CD14-positive monocyte (primary cell): ENCODE data around the gene TRIM51. TPM values are rescaled to one million over a fixed set of nuclear protein-coding genes. Genes with fewer than 3 reads are reported as not detected.
"Not testable (repeated sequence)": the region's sequence is repeated elsewhere in the genome, so short reads cannot be mapped to it uniquely, and the experiment has no call there.

Experiments
- DNase-seq, 3 donors: peaks; one replicate each; pipeline ENCODE4 v3.0.0-alpha.2; 2011 to 2022
- H2AFZ ChIP-seq: 2 replicates; pipeline ENCODE4 v1.6.0; 2012; ENCODE audit warnings: mild to moderate bottlenecking, low read depth, low read length, inconsistent platforms; ENCODE audit not compliant: insufficient read depth, poor library complexity, severe bottlenecking
- H3K27ac ChIP-seq, 2 donors: 1 replicate in 1 of 2; 2 replicates in 1 of 2; pipeline ENCODE4 v1.5.1; 2012 to 2013; ENCODE audit warnings: low read length in 2 of 2, control low read depth in 1 of 2, inconsistent platforms in 1 of 2, low read depth in 1 of 2, mild to moderate bottlenecking in 1 of 2
- H3K27me3 ChIP-seq, 2 donors: one replicate each; pipeline versions ENCODE4 v1.6.0 to v1.6.1; 2011 to 2013; ENCODE audit warnings: low read length in 2 of 2; ENCODE audit not compliant: control insufficient read depth in 2 of 2, insufficient read depth in 2 of 2
- H3K36me3 ChIP-seq, 2 donors: replicated peaks in 1 of 2; 1 replicate in 1 of 2; 2 replicates in 1 of 2; pipeline versions ENCODE4 v1.5.1 to v1.6.1; 2012 to 2013; ENCODE audit warnings: low read length in 2 of 2, control low read depth in 1 of 2, inconsistent platforms in 1 of 2, mild to moderate bottlenecking in 1 of 2; ENCODE audit not compliant: insufficient read depth in 2 of 2, control insufficient read depth in 1 of 2
- H3K4me1 ChIP-seq, 2 donors: 1 replicate in 1 of 2; 2 replicates in 1 of 2; pipeline versions ENCODE4 v1.5.1 to v1.6.1; 2012 to 2013; ENCODE audit warnings: low read length in 2 of 2, control low read depth in 1 of 2, inconsistent platforms in 1 of 2, mild to moderate bottlenecking in 1 of 2, moderate library complexity in 1 of 2; ENCODE audit not compliant: insufficient read depth in 2 of 2, control insufficient read depth in 1 of 2
- H3K4me2 ChIP-seq: replicated peaks from 2 replicates; pipeline ENCODE3; 2012; ENCODE audit warnings: low read length, moderate library complexity, mild to moderate bottlenecking; ENCODE audit not compliant: poor library complexity, severe bottlenecking; ENCODE audit errors: extremely low read depth
- H3K4me3 ChIP-seq, 3 experiments: fragments of 200-600 bp in 1 of 3; sonication (generic) in 1 of 3; replicated peaks in 1 of 3; 1 replicate in 2 of 3; 2 replicates in 1 of 3; pipeline ENCODE4 v1.5.1; 2011 to 2013; ENCODE audit warnings: low read length in 3 of 3, mild to moderate bottlenecking in 3 of 3, control low read depth in 2 of 3, low read depth in 2 of 3, inconsistent platforms in 1 of 3, moderate library complexity in 1 of 3
- H3K79me2 ChIP-seq: 2 replicates; pipeline ENCODE4 v1.6.0; 2012; ENCODE audit warnings: mild to moderate bottlenecking, control low read depth, inconsistent platforms, low read length, moderate library complexity; ENCODE audit not compliant: insufficient read depth
- H3K9ac ChIP-seq: 2 replicates; pipeline ENCODE4 v1.6.0; 2017; ENCODE audit warnings: low read length, mild to moderate bottlenecking; ENCODE audit not compliant: insufficient read depth, poor library complexity, severe bottlenecking
- H3K9me3 ChIP-seq, 2 donors: replicated peaks in 1 of 2; 1 replicate in 1 of 2; 2 replicates in 1 of 2; pipeline versions ENCODE4 v1.5.1 to v1.6.1; 2012 to 2013; ENCODE audit warnings: low read length in 2 of 2, control low read depth in 1 of 2; ENCODE audit not compliant: control insufficient read depth in 1 of 2, insufficient read depth in 1 of 2
- H4K20me1 ChIP-seq: 2 replicates; pipeline ENCODE4 v1.6.0; 2012; ENCODE audit warnings: mild to moderate bottlenecking, low read length, control low read depth, moderate library complexity; ENCODE audit not compliant: insufficient read depth
- H3K27ac Mint-ChIP-seq, 7 donors: one replicate each; pipeline ENCODE4 v1.8.0; 2020; ENCODE audit warnings: mild to moderate bottlenecking in 7 of 7, mixed read lengths in 7 of 7, moderate library complexity in 6 of 7, inconsistent platforms in 2 of 7
- H3K27me3 Mint-ChIP-seq, 3 donors: one replicate each; pipeline ENCODE4 v1.8.0; 2021 to 2022; ENCODE audit warnings: low read depth in 3 of 3, mild to moderate bottlenecking in 3 of 3, mixed read lengths in 3 of 3, moderate library complexity in 3 of 3, inconsistent platforms in 1 of 3
- H3K36me3 Mint-ChIP-seq, 2 donors: one replicate each; pipeline ENCODE4 v1.8.0; 2020; ENCODE audit warnings: mixed read lengths in 2 of 2, inconsistent platforms in 1 of 2, mild to moderate bottlenecking in 1 of 2
- H3K4me1 Mint-ChIP-seq: one replicate; pipeline ENCODE4 v1.8.0; 2020; ENCODE audit warnings: mild to moderate bottlenecking, mixed read lengths
- H3K4me3 Mint-ChIP-seq, 2 donors: one replicate each; pipeline ENCODE4 v1.8.0; 2020; ENCODE audit warnings: mild to moderate bottlenecking in 2 of 2, mixed read lengths in 2 of 2, moderate library complexity in 1 of 2
- H3K9me3 Mint-ChIP-seq, 7 donors: one replicate each; pipeline ENCODE4 v1.8.0; 2020 to 2022; ENCODE audit warnings: mixed read lengths in 7 of 7, mild to moderate bottlenecking in 6 of 7, moderate library complexity in 6 of 7, inconsistent platforms in 2 of 7
- CTCF ChIP-seq: fragments of 200-600 bp; IDR thresholded peaks from one replicate; pipeline ENCODE4 v1.8.0; 2022; ENCODE audit warnings: antibody characterized with exemption, mild to moderate bottlenecking
- WGBS: methylation state at CpG from one replicate; pipeline ENCODE4 v1.1.5; 2013; ENCODE audit warnings: missing lambda C conversion rate; ENCODE audit not compliant: insufficient coverage; 5-methylcytosine and 5-hydroxymethylcytosine counted together
- intact Hi-C, 2 donors: fragments of 100-400 bp; cut with micrococcal nuclease; formaldehyde crosslinking; loops; one replicate each; pipeline versions ENCODE4 v1.15.0 to v1.15.1; 2023
- polyA minus RNA-seq: library from RNA; depleted of rRNA, polyadenylated mRNA; stranded (reverse); fragments of >200 nt; gene quantifications from 2 replicates; pipeline ENCODE4 v1.2.3, GENCODE V29; 2012
- polyA plus RNA-seq, 3 donors: library from polyadenylated mRNA; depleted of rRNA in 1 of 3; unstranded in 2 of 3; stranded (reverse) in 1 of 3; fragments of 300-500 nt in 2 of 3; fragments of >200 nt in 1 of 3; fragmentation: Illumina TruSeq in 2 of 3; gene quantifications; 1 replicate in 2 of 3; 2 replicates in 1 of 3; pipeline ENCODE4 v1.2.3, GENCODE V29; 2012 to 2021
- total RNA-seq, 12 experiments: library from RNA in 1 of 12; stranded (reverse) in 1 of 12; fragments of 120-200 nt in 1 of 12; gene quantifications; one replicate each; pipeline ENCODE4 v1.2.4 and lab custom pipeline; 2013 to 2026; ENCODE audit warnings: mixed read lengths in 6 of 12, inconsistent platforms in 1 of 12

The TRIM51 gene
- not detected for total RNA-seq (2013)
- not detected for polyA plus RNA-seq
- not detected in 2 replicates for polyA minus RNA-seq
- 0 to 0.46 (median 0) reads per million in 11 experiments for total RNA-seq (lab: John Stamatoyannopoulos, UW)

- H3K9ac ChIP-seq, H3K27ac ChIP-seq, H3K27me3 Mint-ChIP-seq, H3K4me2 ChIP-seq, H3K9me3 ChIP-seq, H3K9me3 Mint-ChIP-seq, H3K27ac Mint-ChIP-seq, H2AFZ ChIP-seq, H3K4me1 ChIP-seq, H3K4me3 Mint-ChIP-seq, H3K4me3 ChIP-seq, H3K36me3 Mint-ChIP-seq, DNase-seq, H4K20me1 ChIP-seq, H3K79me2 ChIP-seq, intact Hi-C loops, H3K27me3 ChIP-seq, H3K4me1 Mint-ChIP-seq, H3K36me3 ChIP-seq: not testable (repeated sequence)
- WGBS: no CpG with 5 or more reads among the region's 1 CpG
These were observed at the start of gene TRIM51 for GRCh38 chr11:55882997-55883396. TSS of gene TRIM51 (plus strand) at chr11:55883297. CDS start at chr11:55885429, 2,132 bp downstream.

- no peak within 1 kb of the TSS for H3K9ac ChIP-seq
- Mint-ChIP-seq H3K27ac (no peak within 1 kb of the TSS), H3K27me3 (no peaks in the 10 kb centered on the region), H3K4me1 (no peaks in the 10 kb centered on the region), H3K36me3 (no peaks in the 10 kb centered on the region), H3K4me3 (no peak within 1 kb of the TSS), H3K9me3 (peaks cover 0 to 10% (median 5%) of the 10 kb centered on the region in 7 donors)
- no peak within 1 kb of the TSS for H3K27ac ChIP-seq
- no peaks in the 10 kb centered on the region for H3K27me3 ChIP-seq
- H4K20me1 ChIP-seq: no peaks in the 10 kb centered on the region
- no peak within 1 kb of the TSS for H2AFZ ChIP-seq
- no CpG with 5 or more reads among the region's 3 CpGs for WGBS
- no peak within 1 kb of the TSS for H3K4me3 ChIP-seq
- intact Hi-C loops: no loop called here
- H3K36me3 ChIP-seq: no peaks in the 10 kb centered on the region
- peaks cover 7 to 13% of the 10 kb centered on the region in 2 donors for H3K9me3 ChIP-seq
- TF ChIP-seq CTCF: no peak
- H3K4me2 ChIP-seq: no peak within 1 kb of the TSS
- DNase-seq: no peak
- no peaks in the 10 kb centered on the region for H3K4me1 ChIP-seq
- no peaks in the 10 kb centered on the region for H3K79me2 ChIP-seq
These were observed 44.6 kb upstream of the TRIM51 start, which contains the start of gene OR5D16 for GRCh38 chr11:55838452-55838851. TSS of gene OR5D16 (plus strand) at chr11:55838752. CDS start at chr11:55838752, 0 bp downstream.
